ENCODE results near the gene BASP1. TPM values are rescaled to one million over a fixed set of nuclear protein-coding genes. Genes with fewer than 3 reads are reported as not detected.
A peak's percentile ranks its signal among the peaks of the same experiment; 100 is the strongest.

BASP1 gene
- total and polyA plus RNA-seq, 2 experiments from 2014 or later = 87.5 to 114 TPM

GRCh38 chr5:17228821-17229291 is 11.4 kb downstream of the BASP1 start:
- H3K27ac ChIP-seq (ENCODE audit: low read depth) = 0 out of 2 replicates have a peak overlapping the region, but pooled peaks have one; percentile 14
- TF ChIP-seq ZNF462 (CRISPR knock-in tag; IDR thresholded peaks at IDR 0.05) (no peak), NANOG (IDR thresholded peaks at IDR 0.05; ENCODE audit: borderline replicate concordance) (no peak), JUNB (IDR thresholded peaks at IDR 0.05; ENCODE audit: unreplicated experiment) (no peak)
- peaks cover 24% of the 10 kb centered on the region for H4K20me1 ChIP-seq (replicated peaks; ENCODE audit: insufficient read depth)
- H3F3A ChIP-seq (replicated peaks; ENCODE audit: low read depth) = no peaks in the 10 kb centered on the region
- peaks cover 35% of the 10 kb centered on the region for H3K36me3 Mint-ChIP-seq (ENCODE audit: low read depth)
- ATAC-seq (no peak), DNase-seq (ENCODE audit: low spot score) (no peak)
- H3K4me3 Mint-ChIP-seq = no peak overlapping the region
- H3K4me3 ChIP-seq = no peak overlapping the region
- no peaks in the 10 kb centered on the region for H3K27me3 ChIP-seq (ENCODE audit: insufficient read depth)
- H3K79me2 ChIP-seq (replicated peaks; ENCODE audit: insufficient read depth) = peaks cover 93% of the 10 kb centered on the region
- H3K9me2 ChIP-seq (ENCODE audit: insufficient read depth) = no peaks in the 10 kb centered on the region
- no peaks in the 10 kb centered on the region; the same call in 2 of the 3 replicates for H3K9me3 Mint-ChIP-seq
- H2AFZ ChIP-seq = no peak overlapping the region
- peaks cover 2% of the 10 kb centered on the region for H3K27me3 Mint-ChIP-seq (ENCODE audit: insufficient read depth, low read depth, poor library complexity)
- H3K4me1 Mint-ChIP-seq = peaks cover 38% of the 10 kb centered on the region
- H3K4me1 ChIP-seq (ENCODE audit: insufficient read depth) = peaks cover 19% of the 10 kb centered on the region
- no peak overlapping the region for H3K4me2 ChIP-seq
- H3K27ac Mint-ChIP-seq = 0 out of 2 replicates have a peak overlapping the region, but pooled peaks have one; percentile 22
- H3K36me3 ChIP-seq (ENCODE audit: insufficient read depth) = no peaks in the 10 kb centered on the region

- H3K4me3 ChIP-seq = no peak overlapping the region
- Mint-ChIP-seq H3K27me3 (ENCODE audit: insufficient read depth, low read depth, poor library complexity) (peaks cover 2% of the 10 kb centered on the region), H3K4me3 (no peak overlapping the region), H3K36me3 (ENCODE audit: low read depth) (peaks cover 35% of the 10 kb centered on the region), H3K9me3 (no peaks in the 10 kb centered on the region; the same call in 2 of the 3 replicates), H3K4me1 (peaks cover 33% of the 10 kb centered on the region), H3K27ac (0 out of 2 replicates have a peak overlapping the region, but pooled peaks have one; percentile 22)
- H3K27me3 ChIP-seq (ENCODE audit: insufficient read depth) = no peaks in the 10 kb centered on the region
- no peaks in the 10 kb centered on the region for H3K9me2 ChIP-seq (ENCODE audit: insufficient read depth)
- H3K27ac ChIP-seq (ENCODE audit: low read depth) = 0 out of 2 replicates have a peak overlapping the region, but pooled peaks have one; percentile 14
- ATAC-seq (peak; percentile 36; the same call in 1 of the 3 replicates), DNase-seq (ENCODE audit: low spot score) (no peak)
- no peak overlapping the region for H3K4me2 ChIP-seq
- H2AFZ ChIP-seq = no peak overlapping the region
- H3K36me3 ChIP-seq (ENCODE audit: insufficient read depth) = no peaks in the 10 kb centered on the region
- H4K20me1 ChIP-seq (replicated peaks; ENCODE audit: insufficient read depth) = peaks cover 24% of the 10 kb centered on the region
- no peaks in the 10 kb centered on the region for H3F3A ChIP-seq (replicated peaks; ENCODE audit: low read depth)
- H3K4me1 ChIP-seq (ENCODE audit: insufficient read depth) = peaks cover 16% of the 10 kb centered on the region
- peaks cover 93% of the 10 kb centered on the region for H3K79me2 ChIP-seq (replicated peaks; ENCODE audit: insufficient read depth)
- TF ChIP-seq, protein P1, sequence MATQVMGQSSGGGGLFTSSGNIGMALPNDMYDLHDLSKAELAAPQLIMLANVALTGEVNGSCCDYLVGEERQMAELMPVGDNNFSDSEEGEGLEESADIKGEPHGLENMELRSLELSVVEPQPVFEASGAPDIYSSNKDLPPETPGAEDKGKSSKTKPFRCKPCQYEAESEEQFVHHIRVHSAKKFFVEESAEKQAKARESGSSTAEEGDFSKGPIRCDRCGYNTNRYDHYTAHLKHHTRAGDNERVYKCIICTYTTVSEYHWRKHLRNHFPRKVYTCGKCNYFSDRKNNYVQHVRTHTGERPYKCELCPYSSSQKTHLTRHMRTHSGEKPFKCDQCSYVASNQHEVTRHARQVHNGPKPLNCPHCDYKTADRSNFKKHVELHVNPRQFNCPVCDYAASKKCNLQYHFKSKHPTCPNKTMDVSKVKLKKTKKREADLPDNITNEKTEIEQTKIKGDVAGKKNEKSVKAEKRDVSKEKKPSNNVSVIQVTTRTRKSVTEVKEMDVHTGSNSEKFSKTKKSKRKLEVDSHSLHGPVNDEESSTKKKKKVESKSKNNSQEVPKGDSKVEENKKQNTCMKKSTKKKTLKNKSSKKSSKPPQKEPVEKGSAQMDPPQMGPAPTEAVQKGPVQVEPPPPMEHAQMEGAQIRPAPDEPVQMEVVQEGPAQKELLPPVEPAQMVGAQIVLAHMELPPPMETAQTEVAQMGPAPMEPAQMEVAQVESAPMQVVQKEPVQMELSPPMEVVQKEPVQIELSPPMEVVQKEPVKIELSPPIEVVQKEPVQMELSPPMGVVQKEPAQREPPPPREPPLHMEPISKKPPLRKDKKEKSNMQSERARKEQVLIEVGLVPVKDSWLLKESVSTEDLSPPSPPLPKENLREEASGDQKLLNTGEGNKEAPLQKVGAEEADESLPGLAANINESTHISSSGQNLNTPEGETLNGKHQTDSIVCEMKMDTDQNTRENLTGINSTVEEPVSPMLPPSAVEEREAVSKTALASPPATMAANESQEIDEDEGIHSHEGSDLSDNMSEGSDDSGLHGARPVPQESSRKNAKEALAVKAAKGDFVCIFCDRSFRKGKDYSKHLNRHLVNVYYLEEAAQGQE (IDR thresholded peaks at IDR 0.05; ENCODE audit: unreplicated experiment) = no peak
- TF ChIP-seq CTCF (conservative IDR thresholded peaks at IDR 0.05; ENCODE audit: low read depth in 2 of 2) (no peak), JUNB (IDR thresholded peaks at IDR 0.05; ENCODE audit: unreplicated experiment) (no peak), CREB1 (CRISPR knock-in tag; IDR thresholded peaks at IDR 0.05; ENCODE audit: low read depth) (no peak), ETS1 (IDR thresholded peaks at IDR 0.05) (no peak), EZH2phosphoT487 (IDR thresholded peaks at IDR 0.05; ENCODE audit: unreplicated experiment) (no peak)
Observed at GRCh38 chr5:17229313-17229712, 11.9 kb downstream of the BASP1 start.

Data from GM23338 (cell line).